Stimulated activated CD4-positive, alpha-beta T cell treated with anti-CD3 and anti-CD28 coated beads, Interleukin-4, amount 100 ng/mL, for 48 hours (primary cell): Measurements from ENCODE around the gene NUBP2.

Experiments
- DNase-seq, 2 donors: peaks; one replicate each; pipeline ENCODE4 v3.0.0-alpha.2; 2020; ENCODE audit warnings: low read depth in 2 of 2

Gene NUBP2

GRCh38 chr16:1826691-1827573 is 44.2 kb downstream of the NUBP2 start, which contains the start of the genes FAHD1 and HAGH:
TSS of gene FAHD1 (plus strand) at chr16:1827206. CDS start at chr16:1827239, 33 bp downstream.
TSS of gene HAGH (minus strand) at chr16:1826825. CDS start at chr16:1826787, 38 bp downstream.
- peak; percentile 81 to 84 for DNase-seq

- DNase-seq, result no peak
These were observed 46.1 kb downstream of the NUBP2 start for GRCh38 chr16:1828645-1829410.

- DNase-seq, result no peak
These were observed 47.5 kb downstream of the NUBP2 start for GRCh38 chr16:1830213-1830612.

- DNase-seq, result no peak
These were observed 48.7 kb downstream of the NUBP2 start for GRCh38 chr16:1831186-1832075.

GRCh38 chr16:1832838-1833454 is 50.2 kb downstream of the NUBP2 start:
- DNase-seq, result no peak

GRCh38 chr16:1834096-1834495 is 51.3 kb downstream of the NUBP2 start:
- no peak for DNase-seq
